ENCODE measurements around the gene GJB2.

- TF ChIP-seq POLR2A (IDR thresholded peaks at IDR 0.05; ENCODE audit: extremely low read depth, insufficient read length), result no peak
- TF ChIP-seq MYC (IDR thresholded peaks at IDR 0.05; ENCODE audit: low read depth, low read length), result no peak
- TF ChIP-seq CTCF (IDR thresholded peaks at IDR 0.05; ENCODE audit: low read depth, low read length), result no peak
Measured at GRCh38 chr13:20156702-20157101, 36.0 kb downstream of the GJB2 start.

All from NB4 (cell line).